DOHH2 (cell line): ENCODE results near the gene YIPF1.
A peak's percentile ranks its signal among the peaks of the same experiment; 100 is the strongest.

Source experiments
- H3F3A ChIP-seq: fragments of 200-600 bp; sonication (generic), shearing (Covaris generic); 2 replicates; pipeline ENCODE4 v1.6.0; 2016; ENCODE audit warnings: antibody characterized with exemption, mild to moderate bottlenecking; ENCODE audit not compliant: control insufficient read depth, insufficient read depth
- H3K27ac ChIP-seq: fragments of 200-600 bp; sonication (generic); 2 replicates; pipeline ENCODE4 v1.5.1; 2014; ENCODE audit warnings: low read depth, mild to moderate bottlenecking, low read length, moderate library complexity
- H3K27me3 ChIP-seq: fragments of 200-600 bp; sonication (generic); 2 replicates; pipeline ENCODE4 v1.6.1; 2014; ENCODE audit warnings: mild to moderate bottlenecking, low read length, mixed read lengths; ENCODE audit not compliant: control insufficient read depth
- H3K36me3 ChIP-seq: fragments of 200-600 bp; sonication (generic); 2 replicates; pipeline ENCODE4 v1.6.1; 2014; ENCODE audit warnings: mild to moderate bottlenecking, low read length, moderate library complexity, mixed read lengths; ENCODE audit not compliant: control insufficient read depth
- H3K4me1 ChIP-seq: fragments of 200-600 bp; sonication (generic); 2 replicates; pipeline ENCODE4 v1.6.1; 2014; ENCODE audit warnings: mild to moderate bottlenecking, low read length, mixed read lengths; ENCODE audit not compliant: control insufficient read depth
- H3K4me2 ChIP-seq: fragments of 200-600 bp; sonication (generic); 2 replicates; pipeline ENCODE4 v1.6.0; 2014; ENCODE audit warnings: mild to moderate bottlenecking, low read length, moderate library complexity
- H3K4me3 ChIP-seq: fragments of 200-600 bp; sonication (generic); 2 replicates; pipeline ENCODE4 v1.5.1; 2014; ENCODE audit warnings: mild to moderate bottlenecking, low read length, mixed read lengths
- H3K79me2 ChIP-seq: fragments of 200-600 bp; sonication (generic); 2 replicates; pipeline ENCODE4 v1.6.1; 2014; ENCODE audit warnings: mild to moderate bottlenecking, low read length, mixed read lengths; ENCODE audit not compliant: control insufficient read depth
- H3K9me2 ChIP-seq: fragments of 200-600 bp; sonication (generic); replicated peaks from 2 replicates; pipeline ENCODE4 v1.6.1; 2014; ENCODE audit warnings: mild to moderate bottlenecking, low read length, mixed read lengths; ENCODE audit not compliant: control insufficient read depth
- H3K9me3 ChIP-seq: fragments of 200-600 bp; sonication (generic); 2 replicates; pipeline ENCODE4 v1.6.1; 2014; ENCODE audit warnings: antibody characterized with exemption, low read length, mixed read lengths; ENCODE audit not compliant: control insufficient read depth, insufficient read depth
- H4K20me1 ChIP-seq: fragments of 200-600 bp; sonication (generic); 2 replicates; pipeline ENCODE4 v1.6.0; 2014; ENCODE audit warnings: low read depth, mild to moderate bottlenecking, antibody characterized with exemption, low read length, moderate library complexity; ENCODE audit not compliant: control insufficient read depth, insufficient read depth
- CTCF ChIP-seq: fragments of 200-600 bp; sonication (generic); IDR thresholded peaks from one replicate; pipeline ENCODE4 v1.5.1; 2014; ENCODE audit warnings: antibody characterized with exemption, mild to moderate bottlenecking, low read depth, low read length; ENCODE audit not compliant: poor library complexity, severe bottlenecking
- EZH2phosphoT487 ChIP-seq: fragments of 200-600 bp; sonication (generic); IDR thresholded peaks from 2 replicates; pipeline ENCODE4 v1.6.1; 2017; ENCODE audit warnings: borderline replicate concordance, mild to moderate bottlenecking, antibody characterized with exemption, low read length, moderate library complexity, mixed read lengths

The YIPF1 gene

GRCh38 chr1:53837924-53838653 lies 51.5 kb downstream of the YIPF1 start, which contains the start of gene NDC1:
Gene NDC1 (minus strand): TSS chr1:53838296. CDS start chr1:53838261, 35 bp downstream.
- Histone ChIP-seq H3K9me2 (no peaks in the 10 kb centered on the region), H3K4me3 (peak within 1 kb of the TSS; percentile 88), H3K4me1 (peaks cover 39% of the 10 kb centered on the region), H3K27ac (peak within 1 kb of the TSS; percentile 94), H3K27me3 (no peaks in the 10 kb centered on the region), H3F3A (peaks cover 25% of the 10 kb centered on the region), H3K36me3 (peaks cover 47% of the 10 kb centered on the region), H3K79me2 (peaks cover 53% of the 10 kb centered on the region), H4K20me1 (0 out of 2 replicates have a peak, but pooled peaks cover 8% of the 10 kb centered on the region), H3K4me2 (peak within 1 kb of the TSS; percentile 85), H3K9me3 (0 out of 2 replicates have a peak, but pooled peaks cover 3% of the 10 kb centered on the region)
- TF ChIP-seq EZH2phosphoT487, result no peak
- TF ChIP-seq CTCF, result peak; percentile 16

GRCh38 chr1:53837646-53837923 lies 52.0 kb downstream of the YIPF1 start:
- H3K27ac ChIP-seq, result peak overlapping the region; percentile 94
- 0 out of 2 replicates have a peak, but pooled peaks cover 2% of the 10 kb centered on the region for H3K9me3 ChIP-seq
- 0 out of 2 replicates have a peak, but pooled peaks cover 8% of the 10 kb centered on the region for H4K20me1 ChIP-seq
- H3K9me2 ChIP-seq, result no peaks in the 10 kb centered on the region
- TF ChIP-seq EZH2phosphoT487 (no peak), CTCF (no peak)
- H3K79me2 ChIP-seq, result peaks cover 58% of the 10 kb centered on the region
- peaks cover 52% of the 10 kb centered on the region for H3K36me3 ChIP-seq
- peak overlapping the region; percentile 85 for H3K4me2 ChIP-seq
- peaks cover 44% of the 10 kb centered on the region for H3K4me1 ChIP-seq
- peaks cover 25% of the 10 kb centered on the region for H3F3A ChIP-seq
- no peaks in the 10 kb centered on the region for H3K27me3 ChIP-seq
- H3K4me3 ChIP-seq, result peak overlapping the region; percentile 88

GRCh38 chr1:53835491-53835890 lies 54.1 kb downstream of the YIPF1 start:
- Histone ChIP-seq H3K4me1 (peaks cover 46% of the 10 kb centered on the region), H3K27ac (peak overlapping the region; percentile 94), H3K9me2 (no peaks in the 10 kb centered on the region), H4K20me1 (0 out of 2 replicates have a peak, but pooled peaks cover 8% of the 10 kb centered on the region), H3K79me2 (peaks cover 75% of the 10 kb centered on the region), H3F3A (peaks cover 28% of the 10 kb centered on the region), H3K9me3 (no peaks in the 10 kb centered on the region), H3K27me3 (no peaks in the 10 kb centered on the region), H3K4me2 (peak overlapping the region; percentile 85), H3K36me3 (peaks cover 66% of the 10 kb centered on the region), H3K4me3 (peak overlapping the region; percentile 88)
- TF ChIP-seq CTCF, result no peak
- TF ChIP-seq EZH2phosphoT487, result no peak
